ENCODE measurements around the gene NDST1.

DNA sequence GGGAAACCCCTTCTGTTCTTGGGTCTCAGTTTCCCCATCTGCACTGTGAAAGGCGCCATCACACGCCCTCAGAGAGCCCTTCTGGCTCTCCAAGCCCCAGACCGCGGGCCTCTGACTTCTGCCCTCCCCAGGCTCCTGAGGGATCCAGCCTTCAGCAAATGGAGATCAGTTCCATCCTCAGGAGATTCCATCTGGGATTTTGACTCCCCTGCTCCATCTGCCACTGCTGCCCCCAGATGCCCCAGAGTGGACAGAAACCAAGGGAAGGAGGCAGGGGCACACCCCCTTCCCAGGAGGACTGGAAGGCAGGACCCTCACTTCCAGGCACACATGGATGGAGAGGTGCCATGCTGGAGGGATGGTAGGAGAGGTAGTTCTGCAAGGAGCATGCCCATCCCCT lies 39.7 kb upstream of the NDST1 start:
- no peak for TF ChIP-seq PPARA (CRISPR knock-in tag; IDR thresholded peaks at IDR 0.05; ENCODE audit: borderline replicate concordance)
- no peak for TF ChIP-seq ISL1 (CRISPR knock-in tag; IDR thresholded peaks at IDR 0.05)
- TF ChIP-seq ARNTL (CRISPR knock-in tag; IDR thresholded peaks at IDR 0.05; ENCODE audit: borderline replicate concordance, low read depth) = no peak
- TF ChIP-seq, protein P1, sequence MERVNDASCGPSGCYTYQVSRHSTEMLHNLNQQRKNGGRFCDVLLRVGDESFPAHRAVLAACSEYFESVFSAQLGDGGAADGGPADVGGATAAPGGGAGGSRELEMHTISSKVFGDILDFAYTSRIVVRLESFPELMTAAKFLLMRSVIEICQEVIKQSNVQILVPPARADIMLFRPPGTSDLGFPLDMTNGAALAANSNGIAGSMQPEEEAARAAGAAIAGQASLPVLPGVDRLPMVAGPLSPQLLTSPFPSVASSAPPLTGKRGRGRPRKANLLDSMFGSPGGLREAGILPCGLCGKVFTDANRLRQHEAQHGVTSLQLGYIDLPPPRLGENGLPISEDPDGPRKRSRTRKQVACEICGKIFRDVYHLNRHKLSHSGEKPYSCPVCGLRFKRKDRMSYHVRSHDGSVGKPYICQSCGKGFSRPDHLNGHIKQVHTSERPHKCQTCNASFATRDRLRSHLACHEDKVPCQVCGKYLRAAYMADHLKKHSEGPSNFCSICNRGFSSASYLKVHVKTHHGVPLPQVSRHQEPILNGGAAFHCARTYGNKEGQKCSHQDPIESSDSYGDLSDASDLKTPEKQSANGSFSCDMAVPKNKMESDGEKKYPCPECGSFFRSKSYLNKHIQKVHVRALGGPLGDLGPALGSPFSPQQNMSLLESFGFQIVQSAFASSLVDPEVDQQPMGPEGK (CRISPR knock-in tag; IDR thresholded peaks at IDR 0.05; ENCODE audit: borderline replicate concordance) = no peak
- no peak for TF ChIP-seq ZFP30 (CRISPR knock-in tag; IDR thresholded peaks at IDR 0.05)
- TF ChIP-seq, protein P2, sequence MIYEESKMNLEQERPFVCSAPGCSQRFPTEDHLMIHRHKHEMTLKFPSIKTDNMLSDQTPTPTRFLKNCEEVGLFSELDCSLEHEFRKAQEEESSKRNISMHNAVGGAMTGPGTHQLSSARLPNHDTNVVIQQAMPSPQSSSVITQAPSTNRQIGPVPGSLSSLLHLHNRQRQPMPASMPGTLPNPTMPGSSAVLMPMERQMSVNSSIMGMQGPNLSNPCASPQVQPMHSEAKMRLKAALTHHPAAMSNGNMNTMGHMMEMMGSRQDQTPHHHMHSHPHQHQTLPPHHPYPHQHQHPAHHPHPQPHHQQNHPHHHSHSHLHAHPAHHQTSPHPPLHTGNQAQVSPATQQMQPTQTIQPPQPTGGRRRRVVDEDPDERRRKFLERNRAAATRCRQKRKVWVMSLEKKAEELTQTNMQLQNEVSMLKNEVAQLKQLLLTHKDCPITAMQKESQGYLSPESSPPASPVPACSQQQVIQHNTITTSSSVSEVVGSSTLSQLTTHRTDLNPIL (CRISPR knock-in tag; IDR thresholded peaks at IDR 0.05; ENCODE audit: low read depth) = no peak
- TF ChIP-seq ZFP3 (CRISPR knock-in tag; IDR thresholded peaks at IDR 0.05) = no peak
- no peak for TF ChIP-seq TCF4 (CRISPR knock-in tag; IDR thresholded peaks at IDR 0.05; ENCODE audit: borderline replicate concordance)
- TF ChIP-seq ZC3H10 (CRISPR knock-in tag; IDR thresholded peaks at IDR 0.05) = no peak
- no peak for TF ChIP-seq ZNF70 (CRISPR knock-in tag; IDR thresholded peaks at IDR 0.05)
- TF ChIP-seq ZNF565 (CRISPR knock-in tag; conservative IDR thresholded peaks at IDR 0.05; ENCODE audit: low read depth) = no peak
- no peak for TF ChIP-seq BACH2 (CRISPR knock-in tag; IDR thresholded peaks at IDR 0.05; ENCODE audit: borderline replicate concordance)

Data from SK-N-SH treated with all-trans-retinoic acid at 6 μM for 48 hours (cell line).